ENCODE data around the gene HES4. TPM values are rescaled to one million over a fixed set of nuclear protein-coding genes. Genes with fewer than 3 reads are reported as not detected.

Gene HES4
- total and polyA plus RNA-seq, 2 donors (not counting 3 experiments of a cell fraction or from before 2014, with no cell fraction given): 30.5 to 37.6 TPM

DNA sequence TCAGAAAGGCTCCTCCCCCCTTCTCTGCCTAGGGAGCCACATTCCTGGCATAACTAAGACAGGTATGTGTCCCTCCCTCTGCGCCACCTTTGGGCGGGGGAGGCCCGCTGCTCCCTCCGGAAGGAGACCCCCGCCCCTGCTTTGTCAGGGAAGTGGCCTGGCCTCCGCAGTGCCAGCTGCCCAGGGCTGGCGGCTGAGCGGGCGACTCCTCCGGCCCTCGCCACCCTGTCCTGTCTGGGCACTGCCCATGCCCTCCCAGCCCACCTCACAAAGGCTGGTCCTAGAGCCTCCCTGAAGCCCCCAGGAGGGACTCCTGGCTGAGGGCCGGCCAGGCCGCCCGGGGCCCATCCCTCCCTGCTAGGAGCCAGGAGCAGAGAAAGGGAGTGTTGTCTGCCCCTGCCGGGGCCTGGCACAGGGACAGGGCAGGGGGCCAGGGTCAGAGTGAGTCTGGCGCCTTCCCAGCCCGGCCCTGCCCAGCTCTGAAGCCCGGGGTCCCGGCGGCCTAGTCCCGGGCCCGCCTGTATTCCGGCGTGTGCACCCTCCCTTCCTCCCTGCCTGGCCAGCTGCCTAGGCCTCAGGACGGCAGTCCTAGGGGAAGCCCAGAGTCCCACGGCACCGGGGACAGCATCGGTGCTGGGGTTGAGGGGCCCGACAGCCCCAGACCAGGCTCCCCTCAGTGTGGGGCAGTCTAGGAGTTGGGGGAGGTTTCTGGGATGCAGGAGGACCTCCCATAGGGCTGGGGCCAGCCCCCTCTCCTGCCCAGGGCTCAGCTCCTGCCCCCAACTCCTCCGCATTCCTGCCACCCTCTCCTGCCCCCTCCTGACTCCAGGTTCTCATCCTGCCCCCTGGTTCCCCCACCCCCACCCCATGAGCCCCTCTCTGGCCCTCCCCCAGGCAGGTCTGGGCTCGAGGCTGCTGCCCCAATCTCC, 25.1 kb upstream of the HES4 start:
- TF ChIP-seq GATA2 (IDR thresholded peaks at IDR 0.05; ENCODE audit: insufficient read depth, insufficient read length, low read depth, low read length): no peak
- no peak for TF ChIP-seq MYC (IDR thresholded peaks at IDR 0.05; ENCODE audit: low read depth, low read length)
- no peak for TF ChIP-seq EZH2 (IDR thresholded peaks at IDR 0.05; ENCODE audit: borderline replicate concordance, low read depth, low read length, severe bottlenecking)
- TF ChIP-seq POLR2AphosphoS5 (IDR thresholded peaks at IDR 0.05; ENCODE audit: insufficient read depth, low read depth, low read length): no peak
- dilution Hi-C loops (cut with MboI; ENCODE audit: extremely low pct_ligation_motif_present, low sequenced_read_pairs): no loop called here
- Histone ChIP-seq H3K4me3 (replicated peaks in 1 of 3; ENCODE audit: insufficient read depth in 1 of 3, low read depth in 1 of 3, low read length in 3 of 3) (no peak overlapping the region), H3K9me1 (replicated peaks; ENCODE audit: control insufficient read depth, extremely low read depth, insufficient read depth, low read length) (no peaks in the 10 kb centered on the region), H2AFZ (ENCODE audit: low read depth, low read length) (no peak overlapping the region), H3K9me3 (replicated peaks; ENCODE audit: control insufficient read depth, insufficient read depth, low read length) (no peaks in the 10 kb centered on the region), H3K4me2 (ENCODE audit: insufficient read depth, low read length) (no peak overlapping the region), H3K4me1 (ENCODE audit: control insufficient read depth, extremely low read depth, insufficient read depth, low read length) (peaks cover 16% of the 10 kb centered on the region), H4K20me1 (replicated peaks; ENCODE audit: control insufficient read depth, extremely low read depth, insufficient read depth, low read length) (no peaks in the 10 kb centered on the region), H3K27me3 (ENCODE audit: control insufficient read depth in 2 of 2, insufficient read depth in 2 of 2, low read length in 2 of 2) (no peaks in the 10 kb centered on the region), H3K9ac (replicated peaks; ENCODE audit: extremely low read depth, insufficient read depth, low read length) (no peak overlapping the region), H3K27ac (ENCODE audit: insufficient read depth, low read depth, low read length) (no peak overlapping the region), H3K79me2 (ENCODE audit: control insufficient read depth, insufficient read depth, low read length) (no peaks in the 10 kb centered on the region), H3K36me3 (ENCODE audit: control insufficient read depth in 2 of 2, extremely low read depth in 1 of 2, insufficient read depth in 2 of 2, low read length in 2 of 2) (no peaks in the 10 kb centered on the region)
- BruUV-seq (replicated peaks): no TSS peak
- DNase-seq (ENCODE audit: low read depth, low spot score) (no peak), FAIRE-seq (no peak)
- CTCF ChIA-PET: interaction anchor here (0.6 to 2.2 kb wide), 4 partner anchors 15 to 96 kb away, joined by 3 to 6 read pairs (median 3); no protein-coding TSS in a partner anchor
- POLR2A ChIA-PET: no interaction called here
- intact Hi-C loops (cut with micrococcal nuclease): no loop called here

DNA sequence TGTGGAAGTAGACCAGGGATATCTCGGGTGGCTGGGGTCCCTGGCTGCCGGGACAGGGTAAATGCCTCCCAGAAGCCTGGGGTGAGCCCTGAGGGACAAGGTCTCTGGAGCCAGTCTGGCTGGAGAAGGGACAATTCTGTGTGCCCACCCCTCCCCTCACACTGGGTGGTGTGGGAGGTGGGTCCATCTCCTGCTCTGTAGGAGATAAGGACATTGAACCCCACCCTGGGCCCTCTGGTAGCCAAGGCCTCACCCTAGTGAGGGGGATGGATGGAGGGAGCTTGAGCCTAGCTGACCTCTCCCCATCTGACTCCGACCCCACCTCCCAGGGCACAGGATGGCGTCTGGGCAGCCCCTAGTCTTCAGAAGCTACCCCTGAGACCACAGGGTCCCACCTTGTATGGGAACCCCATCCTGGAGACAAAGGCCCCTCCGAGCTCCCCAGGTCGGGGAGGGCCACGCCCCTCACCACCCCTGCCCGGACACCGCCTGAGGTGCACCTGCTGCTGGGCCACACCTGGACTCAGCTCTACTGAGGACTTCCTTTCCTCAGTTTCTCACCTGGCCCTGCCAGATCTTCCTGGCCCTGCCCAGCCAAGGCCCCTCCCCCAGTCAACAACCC, 24.4 kb upstream of the HES4 start:
- Histone ChIP-seq H3K9me1 (replicated peaks; ENCODE audit: control insufficient read depth, extremely low read depth, insufficient read depth, low read length) (no peaks in the 10 kb centered on the region), H3K4me1 (ENCODE audit: control insufficient read depth, extremely low read depth, insufficient read depth, low read length) (peaks cover 16% of the 10 kb centered on the region), H3K79me2 (ENCODE audit: control insufficient read depth, insufficient read depth, low read length) (no peaks in the 10 kb centered on the region), H3K4me2 (ENCODE audit: insufficient read depth, low read length) (no peak overlapping the region), H4K20me1 (replicated peaks; ENCODE audit: control insufficient read depth, extremely low read depth, insufficient read depth, low read length) (no peaks in the 10 kb centered on the region), H3K27me3 (ENCODE audit: control insufficient read depth in 2 of 2, insufficient read depth in 2 of 2, low read length in 2 of 2) (no peaks in the 10 kb centered on the region), H3K9ac (replicated peaks; ENCODE audit: extremely low read depth, insufficient read depth, low read length) (no peak overlapping the region), H3K27ac (ENCODE audit: insufficient read depth, low read depth, low read length) (no peak overlapping the region), H3K9me3 (replicated peaks; ENCODE audit: control insufficient read depth, insufficient read depth, low read length) (no peaks in the 10 kb centered on the region), H2AFZ (ENCODE audit: low read depth, low read length) (no peak overlapping the region), H3K4me3 (replicated peaks in 1 of 3; ENCODE audit: insufficient read depth in 1 of 3, low read depth in 1 of 3, low read length in 3 of 3) (no peak overlapping the region), H3K36me3 (ENCODE audit: control insufficient read depth in 2 of 2, extremely low read depth in 1 of 2, insufficient read depth in 2 of 2, low read length in 2 of 2) (no peaks in the 10 kb centered on the region)
- DNase-seq (ENCODE audit: low read depth, low spot score): no peak
- no peak for TF ChIP-seq POLR2AphosphoS5 (IDR thresholded peaks at IDR 0.05; ENCODE audit: insufficient read depth, low read depth, low read length)
- no peak for TF ChIP-seq POLR2A (IDR thresholded peaks at IDR 0.05; ENCODE audit: low read depth, low read length)
- TF ChIP-seq JUN (IDR thresholded peaks at IDR 0.05; ENCODE audit: borderline replicate concordance, insufficient read depth, insufficient read length, low read depth): no peak
- TF ChIP-seq, protein P1, sequence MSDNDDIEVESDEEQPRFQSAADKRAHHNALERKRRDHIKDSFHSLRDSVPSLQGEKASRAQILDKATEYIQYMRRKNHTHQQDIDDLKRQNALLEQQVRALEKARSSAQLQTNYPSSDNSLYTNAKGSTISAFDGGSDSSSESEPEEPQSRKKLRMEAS (IDR thresholded peaks at IDR 0.05; ENCODE audit: insufficient read depth, insufficient read length): no peak
- TF ChIP-seq MYC (IDR thresholded peaks at IDR 0.05; ENCODE audit: low read depth, low read length): no peak
- TF ChIP-seq, protein P2, sequence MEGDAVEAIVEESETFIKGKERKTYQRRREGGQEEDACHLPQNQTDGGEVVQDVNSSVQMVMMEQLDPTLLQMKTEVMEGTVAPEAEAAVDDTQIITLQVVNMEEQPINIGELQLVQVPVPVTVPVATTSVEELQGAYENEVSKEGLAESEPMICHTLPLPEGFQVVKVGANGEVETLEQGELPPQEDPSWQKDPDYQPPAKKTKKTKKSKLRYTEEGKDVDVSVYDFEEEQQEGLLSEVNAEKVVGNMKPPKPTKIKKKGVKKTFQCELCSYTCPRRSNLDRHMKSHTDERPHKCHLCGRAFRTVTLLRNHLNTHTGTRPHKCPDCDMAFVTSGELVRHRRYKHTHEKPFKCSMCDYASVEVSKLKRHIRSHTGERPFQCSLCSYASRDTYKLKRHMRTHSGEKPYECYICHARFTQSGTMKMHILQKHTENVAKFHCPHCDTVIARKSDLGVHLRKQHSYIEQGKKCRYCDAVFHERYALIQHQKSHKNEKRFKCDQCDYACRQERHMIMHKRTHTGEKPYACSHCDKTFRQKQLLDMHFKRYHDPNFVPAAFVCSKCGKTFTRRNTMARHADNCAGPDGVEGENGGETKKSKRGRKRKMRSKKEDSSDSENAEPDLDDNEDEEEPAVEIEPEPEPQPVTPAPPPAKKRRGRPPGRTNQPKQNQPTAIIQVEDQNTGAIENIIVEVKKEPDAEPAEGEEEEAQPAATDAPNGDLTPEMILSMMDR (IDR thresholded peaks at IDR 0.05; ENCODE audit: extremely low read depth in 1 of 2, insufficient read depth in 1 of 2, low read depth in 1 of 2, low read length in 2 of 2): no peak
- TF ChIP-seq GATA2 (IDR thresholded peaks at IDR 0.05; ENCODE audit: insufficient read depth, insufficient read length, low read depth, low read length): no peak
- TF ChIP-seq FOS (IDR thresholded peaks at IDR 0.05; ENCODE audit: borderline replicate concordance, insufficient read depth, low read length): no peak
- no peak for TF ChIP-seq EZH2 (IDR thresholded peaks at IDR 0.05; ENCODE audit: borderline replicate concordance, low read depth, low read length, severe bottlenecking)
- ChIA-PET CTCF (interaction anchor here (0.9 to 2.2 kb wide), 4 partner anchors 16 to 40 kb away, joined by 3 to 6 read pairs (median 3); no protein-coding TSS in a partner anchor), POLR2A (no interaction called here)
- dilution Hi-C loops (cut with MboI; ENCODE audit: extremely low pct_ligation_motif_present, low sequenced_read_pairs): no loop called here
- no peak for FAIRE-seq
- BruUV-seq (replicated peaks): no TSS peak
- intact Hi-C loops (cut with micrococcal nuclease): no loop called here
